Measurements from ENCODE around the gene FAM217A.

DNA sequence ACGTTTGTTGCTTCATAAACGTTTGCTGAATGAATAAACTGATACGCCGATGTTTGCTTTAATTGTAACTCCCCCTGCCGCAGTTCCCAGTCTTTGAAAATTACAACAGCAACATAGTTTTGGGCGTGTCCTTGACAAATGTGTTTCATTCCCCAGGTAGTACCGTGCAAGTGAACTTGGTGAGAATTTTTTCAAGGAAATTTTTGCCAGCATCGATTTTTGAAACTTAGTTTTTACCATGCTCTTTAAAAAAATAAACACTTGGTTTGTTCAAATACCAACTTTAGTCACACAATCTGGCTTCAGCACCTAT is 60.1 kb downstream of the FAM217A start:
- TF ChIP-seq, protein P1, sequence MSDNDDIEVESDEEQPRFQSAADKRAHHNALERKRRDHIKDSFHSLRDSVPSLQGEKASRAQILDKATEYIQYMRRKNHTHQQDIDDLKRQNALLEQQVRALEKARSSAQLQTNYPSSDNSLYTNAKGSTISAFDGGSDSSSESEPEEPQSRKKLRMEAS (IDR thresholded peaks at IDR 0.05) = no peak
- TF ChIP-seq EP300 (IDR thresholded peaks at IDR 0.05) (no peak), ZSCAN20 (CRISPR knock-in tag; IDR thresholded peaks at IDR 0.05) (no peak), POLR2AphosphoS2 (conservative IDR thresholded peaks at IDR 0.05; ENCODE audit: low read length) (no peak), KDM5A (IDR thresholded peaks at IDR 0.05) (no peak), NR3C1 (IDR thresholded peaks at IDR 0.05) (no peak), CBX2 (IDR thresholded peaks at IDR 0.05; ENCODE audit: borderline replicate concordance, low read depth) (no peak), POLR2A (IDR thresholded peaks at IDR 0.05; ENCODE audit: low read length) (no peak), JUN (IDR thresholded peaks at IDR 0.05) (no peak), MYC (IDR thresholded peaks at IDR 0.05; ENCODE audit: borderline replicate concordance, low read length) (no peak), RAD21 (conservative IDR thresholded peaks at IDR 0.05 in 1 of 2, IDR thresholded peaks at IDR 0.05 in 1 of 2) (no peak)
- TF ChIP-seq, protein P2, sequence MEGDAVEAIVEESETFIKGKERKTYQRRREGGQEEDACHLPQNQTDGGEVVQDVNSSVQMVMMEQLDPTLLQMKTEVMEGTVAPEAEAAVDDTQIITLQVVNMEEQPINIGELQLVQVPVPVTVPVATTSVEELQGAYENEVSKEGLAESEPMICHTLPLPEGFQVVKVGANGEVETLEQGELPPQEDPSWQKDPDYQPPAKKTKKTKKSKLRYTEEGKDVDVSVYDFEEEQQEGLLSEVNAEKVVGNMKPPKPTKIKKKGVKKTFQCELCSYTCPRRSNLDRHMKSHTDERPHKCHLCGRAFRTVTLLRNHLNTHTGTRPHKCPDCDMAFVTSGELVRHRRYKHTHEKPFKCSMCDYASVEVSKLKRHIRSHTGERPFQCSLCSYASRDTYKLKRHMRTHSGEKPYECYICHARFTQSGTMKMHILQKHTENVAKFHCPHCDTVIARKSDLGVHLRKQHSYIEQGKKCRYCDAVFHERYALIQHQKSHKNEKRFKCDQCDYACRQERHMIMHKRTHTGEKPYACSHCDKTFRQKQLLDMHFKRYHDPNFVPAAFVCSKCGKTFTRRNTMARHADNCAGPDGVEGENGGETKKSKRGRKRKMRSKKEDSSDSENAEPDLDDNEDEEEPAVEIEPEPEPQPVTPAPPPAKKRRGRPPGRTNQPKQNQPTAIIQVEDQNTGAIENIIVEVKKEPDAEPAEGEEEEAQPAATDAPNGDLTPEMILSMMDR (IDR thresholded peaks at IDR 0.05) = no peak
